Suprapubic skin (tissue), 3 donors: ENCODE data around the gene ADORA3.

ENCODE experiments used
- EP300 ChIP-seq: sonication (generic); formaldehyde crosslinking; IDR thresholded peaks from one replicate; pipeline ENCODE4 v1.6.1; 2017; ENCODE audit warnings: antibody characterized with exemption
- TF ChIP-seq, protein P1 (sequence below), 2 donors: fragments of 200-600 bp in 1 of 2; fragments of 450-650 bp in 1 of 2; sonication (generic) in 1 of 2; IDR thresholded peaks; one replicate each; pipeline ENCODE4 v1.5.1; 2016 to 2019; ENCODE audit warnings: antibody characterized with exemption in 2 of 2, mild to moderate bottlenecking in 1 of 2, moderate library complexity in 1 of 2

- TF ChIP-seq, protein P1, sequence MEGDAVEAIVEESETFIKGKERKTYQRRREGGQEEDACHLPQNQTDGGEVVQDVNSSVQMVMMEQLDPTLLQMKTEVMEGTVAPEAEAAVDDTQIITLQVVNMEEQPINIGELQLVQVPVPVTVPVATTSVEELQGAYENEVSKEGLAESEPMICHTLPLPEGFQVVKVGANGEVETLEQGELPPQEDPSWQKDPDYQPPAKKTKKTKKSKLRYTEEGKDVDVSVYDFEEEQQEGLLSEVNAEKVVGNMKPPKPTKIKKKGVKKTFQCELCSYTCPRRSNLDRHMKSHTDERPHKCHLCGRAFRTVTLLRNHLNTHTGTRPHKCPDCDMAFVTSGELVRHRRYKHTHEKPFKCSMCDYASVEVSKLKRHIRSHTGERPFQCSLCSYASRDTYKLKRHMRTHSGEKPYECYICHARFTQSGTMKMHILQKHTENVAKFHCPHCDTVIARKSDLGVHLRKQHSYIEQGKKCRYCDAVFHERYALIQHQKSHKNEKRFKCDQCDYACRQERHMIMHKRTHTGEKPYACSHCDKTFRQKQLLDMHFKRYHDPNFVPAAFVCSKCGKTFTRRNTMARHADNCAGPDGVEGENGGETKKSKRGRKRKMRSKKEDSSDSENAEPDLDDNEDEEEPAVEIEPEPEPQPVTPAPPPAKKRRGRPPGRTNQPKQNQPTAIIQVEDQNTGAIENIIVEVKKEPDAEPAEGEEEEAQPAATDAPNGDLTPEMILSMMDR (IDR thresholded peaks at IDR 0.05): no peak
- TF ChIP-seq EP300: no peak
Measured at GRCh38 chr1:111489604-111490003, 13.8 kb downstream of the ADORA3 start.
